MCF 10A (cell line): Measurements from ENCODE around the gene RAB18. TPM values are rescaled to one million over a fixed set of nuclear protein-coding genes. Genes with fewer than 3 reads are reported as not detected.

Experiments
- BruUV-seq: library from RNA; stranded (reverse); fragments of 400-500 nt; replicated peaks from 2 replicates; lab custom pipeline; 2021; lab: Mats Ljungman, UMichigan
- CTCF ChIA-PET: fragments of 300-600 bp; sonication (Branson Sonifier 250); formaldehyde crosslinking; extraction: SDS; loops from one replicate; lab custom pipeline; 2021; ENCODE audit warnings: antibody characterized with exemption, inconsistent platforms; lab: Yijun Ruan, JAX
- POLR2A ChIA-PET: fragments of 300-600, 350-650 bp; sonication (Branson Sonifier 250); formaldehyde crosslinking; extraction: SDS; loops from one replicate; lab custom pipeline; 2020; ENCODE audit warnings: antibody characterized with exemption, inconsistent platforms; lab: Yijun Ruan, JAX
- DNase-seq: peaks from one replicate; pipeline ENCODE4 v3.0.0-alpha.2; 2018; ENCODE audit not compliant: unreplicated experiment
- H3K27ac Mint-ChIP-seq: one replicate; pipeline ENCODE4 v1.8.0; 2022; ENCODE audit warnings: mild to moderate bottlenecking, low read depth, mixed read lengths; ENCODE audit not compliant: unreplicated experiment
- H3K27me3 Mint-ChIP-seq: one replicate; pipeline ENCODE4 v1.8.0; 2022; ENCODE audit warnings: mixed read lengths; ENCODE audit not compliant: insufficient read depth, unreplicated experiment
- H3K36me3 Mint-ChIP-seq: one replicate; pipeline ENCODE4 v1.8.0; 2022; ENCODE audit warnings: mild to moderate bottlenecking, moderate library complexity, mixed read lengths; ENCODE audit not compliant: insufficient read depth, unreplicated experiment
- H3K4me1 Mint-ChIP-seq: one replicate; pipeline ENCODE4 v1.8.0; 2022; ENCODE audit warnings: mixed read lengths; ENCODE audit not compliant: insufficient read depth, unreplicated experiment
- H3K4me3 Mint-ChIP-seq: one replicate; pipeline ENCODE4 v1.8.0; 2022; ENCODE audit warnings: mild to moderate bottlenecking, moderate library complexity, mixed read lengths; ENCODE audit not compliant: unreplicated experiment
- H3K9me3 Mint-ChIP-seq: one replicate; pipeline ENCODE4 v1.8.0; 2022; ENCODE audit warnings: mixed read lengths; ENCODE audit not compliant: unreplicated experiment
- CTCF ChIP-seq: fragments of 200-600 bp; IDR thresholded peaks from one replicate; pipeline ENCODE4 v1.8.0; 2022; ENCODE audit warnings: antibody characterized with exemption, mild to moderate bottlenecking; ENCODE audit not compliant: unreplicated experiment
- intact Hi-C: fragments of 100-400 bp; cut with micrococcal nuclease; formaldehyde crosslinking; loops from 2 replicates; pipeline ENCODE4 v1.14.1; 2022
- total RNA-seq: library from RNA; stranded (reverse); gene quantifications from 2 replicates; pipeline ENCODE4 v1.2.3, GENCODE V29; 2022

The RAB18 gene
- total RNA-seq, 1 experiment from 2014 or later, result 126 TPM

GRCh38 chr10:27540672-27541071 is 36.6 kb downstream of the RAB18 start:
- ChIA-PET CTCF (interaction anchor here (1.6 kb wide), 1 partner anchor 93 kb away, joined by 9 read pairs; no protein-coding TSS in a partner anchor), POLR2A (interaction anchor here (1.4 to 1.5 kb wide), 2 partner anchors 10 to 12 kb away, joined by 3 to 5 read pairs; no protein-coding TSS in a partner anchor)
- H3K4me3 Mint-ChIP-seq, result no peak overlapping the region
- DNase-seq, result no peak
- intact Hi-C loops, result loop anchor here (5.0 kb wide), 1 partner anchor 93 kb away; no protein-coding TSS in a partner anchor
- peaks cover 7% of the 10 kb centered on the region for H3K4me1 Mint-ChIP-seq
- no peak for TF ChIP-seq CTCF
- H3K27me3 Mint-ChIP-seq, result no peaks in the 10 kb centered on the region
- peaks cover 62% of the 10 kb centered on the region for H3K36me3 Mint-ChIP-seq
- BruUV-seq, result no TSS peak
- H3K27ac Mint-ChIP-seq, result peak overlapping the region; percentile 7
- H3K9me3 Mint-ChIP-seq, result no peaks in the 10 kb centered on the region

- Mint-ChIP-seq H3K27ac (no peak overlapping the region), H3K36me3 (peaks cover 67% of the 10 kb centered on the region)
These were observed 38.0 kb downstream of the RAB18 start for GRCh38 chr10:27541796-27542729.

GRCh38 chr10:27542812-27543211 is 38.7 kb downstream of the RAB18 start:
- Mint-ChIP-seq H3K36me3 (peaks cover 71% of the 10 kb centered on the region), H3K9me3 (no peaks in the 10 kb centered on the region), H3K27ac (no peak overlapping the region), H3K27me3 (no peaks in the 10 kb centered on the region), H3K4me1 (peaks cover 7% of the 10 kb centered on the region), H3K4me3 (no peak overlapping the region)
- no peak for TF ChIP-seq CTCF
- POLR2A ChIA-PET, result interaction anchor here (1.1 to 1.8 kb wide), 5 partner anchors 12 to 173 kb away, joined by 3 to 4 read pairs (median 3); partner anchors contain the start of gene RAB18
- peak; percentile 47 for DNase-seq
- CTCF ChIA-PET, result interaction anchor here (0.6 to 1.4 kb wide), 2 partner anchors 97 to 184 kb away, joined by 3 to 4 read pairs; no protein-coding TSS in a partner anchor
- no TSS peak for BruUV-seq
- intact Hi-C loops, result loop anchor here (5.0 kb wide), 1 partner anchor 96 kb away; no protein-coding TSS in a partner anchor

More at GRCh38 chr10:27541796-27542729, 38.0 kb downstream of the RAB18 start:
- no peaks in the 10 kb centered on the region for H3K27me3 Mint-ChIP-seq
- peaks cover 7% of the 10 kb centered on the region for H3K4me1 Mint-ChIP-seq
- no peaks in the 10 kb centered on the region for H3K9me3 Mint-ChIP-seq
- no peak overlapping the region for H3K4me3 Mint-ChIP-seq
- no TSS peak for BruUV-seq
- intact Hi-C loops, result loop anchor here (5.0 kb wide), 1 partner anchor 95 kb away; no protein-coding TSS in a partner anchor
- ChIA-PET POLR2A (interaction anchor here (1.0 to 1.8 kb wide), 7 partner anchors 12 to 98 kb away, joined by 3 to 4 read pairs (median 3); partner anchors contain the start of gene RAB18), CTCF (interaction anchor here (0.6 kb wide), 2 partner anchors 183 to 201 kb away, joined by 3 read pairs; no protein-coding TSS in a partner anchor)
- no peak for TF ChIP-seq CTCF
- DNase-seq, result no peak

GRCh38 chr10:27547047-27547446 is 42.9 kb downstream of the RAB18 start:
- Mint-ChIP-seq H3K4me3 (no peak overlapping the region), H3K4me1 (peaks cover 7% of the 10 kb centered on the region), H3K27me3 (no peaks in the 10 kb centered on the region), H3K9me3 (no peaks in the 10 kb centered on the region), H3K36me3 (peaks cover 51% of the 10 kb centered on the region), H3K27ac (no peak overlapping the region)
- no TSS peak for BruUV-seq
- CTCF ChIA-PET, result no interaction called here
- intact Hi-C loops, result no loop called here
- DNase-seq, result no peak
- TF ChIP-seq CTCF, result no peak
- POLR2A ChIA-PET, result no interaction called here
